ENCODE measurements around the gene SEMA5A.
A peak's percentile ranks its signal among the peaks of the same experiment; 100 is the strongest.
"Not testable (repeated sequence)": the region's sequence is repeated elsewhere in the genome, so short reads cannot be mapped to it uniquely, and the experiment has no call there.

The SEMA5A gene

DNA sequence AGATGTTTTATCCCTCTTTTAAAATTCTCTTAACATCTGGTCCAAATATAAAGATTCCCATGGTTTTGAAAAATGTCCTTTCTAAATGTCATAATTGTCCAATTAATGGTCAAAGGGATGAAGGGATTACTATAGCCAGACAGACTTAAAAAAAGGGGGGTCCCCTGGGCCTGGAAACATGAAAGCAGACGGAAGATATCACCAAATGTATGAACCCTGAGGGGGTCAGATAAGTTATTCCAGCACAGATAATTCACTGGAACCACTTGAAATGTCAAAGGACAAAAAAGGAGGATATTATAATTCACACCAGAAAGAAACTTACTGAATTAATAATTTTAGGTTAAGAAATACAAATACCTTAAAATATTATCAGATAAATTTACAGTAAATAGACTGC is 155.8 kb downstream of the SEMA5A start:
- no peak for DNase-seq

DNA sequence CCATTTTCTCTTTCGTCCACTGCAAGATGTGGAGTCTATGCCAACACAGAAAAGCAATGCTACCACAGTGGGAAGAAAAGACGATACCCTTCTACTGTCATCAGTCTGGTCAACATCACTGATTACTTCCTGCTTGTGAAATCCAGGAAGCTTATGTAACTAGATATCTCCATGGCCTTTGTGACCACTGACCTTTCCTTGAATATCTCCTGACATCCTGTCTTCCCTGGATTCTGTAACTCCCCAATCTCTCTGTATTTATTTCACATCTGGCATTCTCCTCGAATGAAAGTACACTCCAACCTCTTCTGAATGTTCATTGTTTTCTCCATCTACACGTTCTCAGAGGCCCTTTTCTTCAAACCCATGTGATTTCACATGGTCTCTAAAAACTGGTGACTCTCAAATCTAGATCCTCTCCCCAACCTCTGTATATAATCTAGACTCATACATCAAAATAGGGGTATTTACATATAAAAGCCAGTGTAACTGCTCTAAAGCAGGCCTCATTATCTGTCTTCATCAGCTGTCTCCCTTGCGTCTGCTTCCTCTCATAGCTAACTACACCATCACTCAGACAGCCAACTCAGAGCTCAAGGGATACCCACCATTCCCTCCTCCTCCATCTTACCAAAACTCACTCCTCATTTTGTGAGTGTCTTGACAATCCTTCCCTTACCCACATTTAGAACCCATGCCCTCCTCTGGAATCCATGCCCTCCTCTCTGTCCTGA is 156.8 kb downstream of the SEMA5A start:
- DNase-seq, result no peak

DNA sequence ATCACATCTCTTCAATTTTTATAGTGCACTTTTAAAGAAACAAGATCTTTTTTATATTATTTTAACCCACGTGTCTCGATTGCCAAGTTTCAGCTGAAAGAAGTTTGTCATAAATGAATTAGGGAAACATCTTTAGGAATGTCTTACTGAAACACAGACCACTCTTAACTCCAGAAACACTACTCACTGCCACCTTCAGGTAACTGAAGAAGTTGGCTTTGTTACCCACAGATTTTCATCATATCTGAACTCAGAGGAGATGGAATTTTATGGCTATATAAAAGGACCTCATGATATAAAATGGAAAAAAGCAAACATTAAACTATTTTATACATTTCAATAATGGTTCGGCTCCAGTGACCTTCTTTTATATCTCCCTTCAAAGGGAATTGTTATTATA is 158.0 kb downstream of the SEMA5A start:
- DNase-seq, result peak; percentile 13

DNA sequence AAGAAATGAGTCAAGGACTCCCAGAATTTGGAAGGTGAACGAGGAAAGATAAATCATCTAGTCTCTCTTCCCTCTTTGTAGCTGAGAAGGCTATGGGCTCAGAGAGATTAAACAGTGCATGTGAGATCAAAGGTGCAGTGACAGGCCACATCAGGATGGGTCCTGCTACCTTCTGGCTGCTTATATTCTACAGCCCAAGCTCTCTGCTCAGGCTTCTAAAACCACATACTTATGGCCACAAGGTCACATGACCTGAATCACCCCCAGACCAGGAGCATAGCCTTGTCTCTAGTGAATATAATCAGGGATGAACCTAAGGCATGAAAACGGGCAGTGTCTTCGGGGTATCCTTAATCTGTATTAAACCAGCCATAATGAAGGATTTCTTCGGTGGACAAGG is 158.9 kb downstream of the SEMA5A start:
- DNase-seq, result no peak

DNA sequence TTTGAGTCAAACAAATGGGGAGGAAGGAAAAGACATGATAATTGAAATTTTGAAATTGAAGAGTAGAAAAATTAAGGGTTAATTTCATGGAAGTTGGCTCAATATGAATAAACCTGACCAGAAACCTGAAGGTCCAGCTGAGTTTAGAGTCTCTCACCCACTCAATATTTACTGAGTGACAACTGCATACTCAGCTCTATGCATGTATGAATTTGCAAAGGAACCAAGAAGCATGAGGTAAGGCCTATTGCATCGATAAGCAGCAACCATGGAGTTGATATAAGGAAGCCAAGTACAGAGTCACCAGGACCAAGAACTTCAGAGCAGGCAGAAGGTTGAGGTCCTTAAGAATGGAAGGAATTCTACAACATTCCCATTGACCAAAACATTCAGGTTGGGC is 163.4 kb downstream of the SEMA5A start:
- DNase-seq, result no peak

DNA sequence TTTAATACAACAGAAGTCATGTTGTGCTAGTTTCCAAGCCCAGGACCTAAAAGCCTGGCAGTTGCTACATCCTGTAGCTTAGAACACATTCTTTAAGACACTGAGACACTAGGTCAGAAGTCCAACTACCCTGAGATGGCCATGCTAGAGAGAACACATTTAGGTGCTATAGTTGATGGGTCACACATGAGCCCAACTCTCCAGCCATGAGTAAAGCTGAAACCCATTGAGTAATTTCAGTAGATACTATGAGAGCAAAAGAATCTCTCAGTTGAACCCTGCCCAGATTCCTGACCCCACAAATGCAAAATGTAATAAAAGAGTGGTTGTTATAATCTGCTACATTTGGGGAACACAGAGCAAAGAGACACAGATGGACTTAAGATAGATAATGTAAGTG is 164.4 kb downstream of the SEMA5A start:
- no peak for DNase-seq

DNA sequence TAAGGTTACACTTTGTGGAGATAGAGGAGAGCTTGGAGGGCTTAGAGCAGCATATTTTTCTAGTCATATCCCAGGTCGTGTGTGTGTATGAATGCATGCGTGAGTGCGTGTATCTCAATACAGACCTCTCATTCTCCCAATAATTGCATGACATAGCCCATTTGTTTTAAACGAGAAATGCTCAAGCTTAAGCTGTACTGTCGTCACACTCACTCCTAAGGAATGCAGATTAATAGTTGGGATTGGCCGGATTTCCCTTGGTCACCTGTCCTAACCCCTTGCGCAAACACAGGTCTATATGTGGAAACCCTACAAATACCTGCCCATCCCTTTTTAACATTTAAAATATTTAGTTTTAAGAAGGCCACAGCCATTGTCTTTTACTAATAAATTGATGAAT is 165.8 kb downstream of the SEMA5A start:
- no peak for DNase-seq

DNA sequence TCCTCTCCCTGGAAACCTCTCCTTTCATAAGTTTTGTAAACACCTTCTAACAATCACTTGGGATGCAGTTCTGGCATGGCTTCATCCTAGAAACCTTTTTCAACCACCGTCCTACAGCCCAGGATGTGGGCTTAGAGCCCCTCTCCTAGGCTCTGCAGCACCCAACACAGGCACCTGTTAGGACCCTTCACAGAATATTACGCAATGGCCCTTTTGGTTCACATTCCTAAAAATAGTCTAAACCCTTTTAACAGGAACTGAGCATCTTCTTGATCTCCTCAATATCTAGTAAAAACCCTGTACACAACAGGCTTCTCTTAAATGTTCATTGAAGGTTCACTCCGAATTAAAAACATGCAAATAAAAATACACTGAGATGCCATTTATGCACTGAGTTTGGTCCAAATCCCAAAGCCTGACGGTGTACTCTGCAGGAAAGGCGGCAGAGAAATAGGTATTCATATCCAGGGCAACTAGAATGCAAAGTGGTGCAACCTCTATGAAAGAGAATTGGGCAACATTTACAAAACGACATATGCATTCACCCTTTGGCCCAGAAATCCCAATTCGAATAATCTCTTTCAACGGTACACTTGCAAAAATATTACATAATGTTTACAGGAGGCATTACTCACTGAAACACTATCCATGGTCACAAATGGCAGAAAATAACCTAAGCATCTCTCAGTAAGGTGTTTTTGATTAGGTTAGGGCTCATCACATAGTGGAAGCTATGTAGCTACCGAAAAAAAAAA is 169.3 kb downstream of the SEMA5A start:
- peak; percentile 53 for DNase-seq

DNA sequence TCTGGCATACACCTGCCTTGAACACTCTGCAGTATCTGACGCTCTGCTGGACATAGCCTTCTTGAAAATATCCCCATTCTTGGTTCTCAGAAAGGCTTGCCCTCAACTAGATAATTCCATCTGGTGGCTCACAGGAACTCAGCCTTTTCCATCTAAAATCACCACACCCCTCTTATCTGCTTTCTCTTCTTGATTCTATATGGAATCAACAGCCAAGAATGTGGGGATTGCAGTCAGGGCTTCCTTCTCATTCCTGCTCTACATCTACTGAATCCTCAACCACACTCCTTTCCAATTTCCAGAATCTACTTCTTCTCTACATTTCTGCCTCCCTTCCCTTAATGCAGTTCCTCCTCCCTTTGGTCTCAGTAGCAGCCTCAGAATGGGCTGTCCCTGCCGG is 170.1 kb downstream of the SEMA5A start:
- no peak for DNase-seq

DNA sequence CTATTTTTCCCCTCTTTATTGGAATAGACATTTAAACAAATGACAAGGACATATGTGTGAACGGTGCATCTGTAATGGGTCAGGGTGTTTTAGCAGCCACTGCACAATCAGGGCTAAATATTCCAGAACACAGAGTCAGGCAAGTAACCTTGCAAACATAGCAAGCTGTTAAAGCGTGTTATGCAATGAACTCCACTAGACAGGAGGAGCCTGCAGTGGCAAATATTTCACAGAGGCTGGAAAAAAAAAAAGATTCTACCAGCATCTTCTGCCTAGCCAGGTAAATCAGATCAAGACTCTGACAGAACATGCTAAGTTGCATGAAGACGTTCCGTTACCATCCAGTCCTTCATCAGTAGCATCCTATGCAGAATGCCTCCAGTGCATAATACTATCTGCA is 171.8 kb downstream of the SEMA5A start:
- no peak for DNase-seq

DNA sequence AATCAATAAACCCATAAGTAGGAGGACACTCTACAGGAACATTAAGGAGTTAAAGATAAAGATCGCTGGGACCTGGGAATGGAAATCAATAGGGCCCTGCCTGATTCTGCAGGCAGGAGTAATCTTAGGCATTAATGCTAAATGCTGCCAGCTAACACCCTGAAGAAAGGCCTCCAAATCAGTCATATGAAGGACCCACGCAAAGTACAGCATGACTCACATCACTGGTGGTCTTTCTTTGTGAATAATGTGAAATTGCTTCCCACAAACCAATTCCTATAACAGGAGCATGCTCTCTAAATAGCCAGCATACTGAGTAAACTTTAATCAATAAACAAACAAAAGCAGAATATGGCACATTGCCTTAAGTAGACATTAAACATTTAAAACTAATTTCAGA is 172.3 kb downstream of the SEMA5A start:
- peak; percentile 50 for DNase-seq

DNA sequence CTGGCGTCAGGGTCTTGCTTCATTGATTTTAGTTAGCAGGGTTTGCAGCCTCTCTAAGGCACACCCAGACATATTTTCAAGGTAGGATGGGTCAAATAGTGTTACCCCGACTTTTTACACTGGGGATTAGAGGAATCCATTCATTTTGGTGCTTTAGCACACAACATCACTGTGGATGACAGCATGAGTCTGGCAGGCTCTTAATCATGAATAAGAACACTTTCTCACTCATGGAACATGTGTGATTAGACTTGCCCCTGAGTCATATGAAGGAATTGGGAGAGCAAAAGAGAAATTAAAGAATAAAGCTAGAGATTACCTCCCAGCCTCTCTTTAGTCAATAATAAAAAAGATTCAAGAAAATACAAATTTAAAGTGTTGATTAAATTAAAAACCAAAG is 175.6 kb downstream of the SEMA5A start:
- DNase-seq, result peak; percentile 48

DNA sequence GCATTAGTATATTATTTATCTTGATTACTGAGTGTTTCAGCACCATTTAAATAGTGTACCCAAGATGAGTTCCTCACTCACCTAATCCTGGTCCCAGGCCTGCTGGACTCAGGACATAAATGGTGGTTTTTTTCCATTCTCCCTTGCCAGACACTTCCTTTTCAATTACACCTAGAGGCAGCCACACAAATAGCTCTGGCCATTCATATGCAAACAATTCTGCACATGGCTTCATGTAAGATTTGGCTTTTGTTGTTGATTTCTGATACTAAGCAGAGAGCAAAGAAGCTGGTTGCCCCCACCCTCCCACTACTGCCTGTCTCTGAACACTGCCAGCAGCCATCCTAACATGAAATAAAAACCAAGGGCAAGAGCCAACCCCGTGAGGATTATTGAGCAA is 180.4 kb downstream of the SEMA5A start:
- no peak for DNase-seq

DNA sequence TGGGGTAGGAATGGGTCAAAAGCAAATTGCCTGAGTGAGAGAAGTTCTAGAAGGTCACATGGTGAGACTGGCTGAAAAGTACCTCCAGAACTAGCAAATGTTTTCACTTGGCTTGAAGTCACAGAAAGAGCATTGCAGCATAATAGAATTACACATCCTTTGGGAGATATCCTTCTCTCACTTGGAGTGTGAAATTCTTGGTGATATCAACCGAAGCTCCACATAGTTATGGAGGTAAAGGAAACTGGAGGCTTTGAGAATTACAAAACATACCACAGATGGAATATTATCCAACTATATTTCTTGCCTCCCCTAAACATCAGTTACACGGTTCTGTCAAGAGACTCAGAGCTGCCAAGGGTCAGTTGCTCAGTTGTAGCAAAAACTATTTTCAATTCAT is 182.4 kb downstream of the SEMA5A start:
- peak; percentile 52 for DNase-seq

DNA sequence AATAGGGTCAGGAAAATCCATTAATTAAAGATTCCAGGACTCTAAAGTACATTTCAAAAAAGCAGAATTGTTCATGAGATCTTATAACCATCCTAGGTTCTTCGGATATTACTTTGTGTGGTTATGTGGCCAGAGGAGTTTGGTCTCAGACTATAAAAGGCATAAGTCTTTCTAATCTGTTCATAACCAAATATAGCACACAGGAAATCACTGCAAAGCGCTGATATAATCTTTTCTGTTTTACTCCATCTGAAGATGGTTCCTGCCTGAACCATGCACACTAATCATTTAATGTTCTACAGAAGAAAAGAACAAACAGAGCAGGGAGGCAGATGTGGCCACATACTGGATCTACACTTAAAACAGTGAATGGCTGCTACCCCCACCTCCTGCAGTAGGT is 182.8 kb downstream of the SEMA5A start:
- peak; percentile 32 for DNase-seq

DNA sequence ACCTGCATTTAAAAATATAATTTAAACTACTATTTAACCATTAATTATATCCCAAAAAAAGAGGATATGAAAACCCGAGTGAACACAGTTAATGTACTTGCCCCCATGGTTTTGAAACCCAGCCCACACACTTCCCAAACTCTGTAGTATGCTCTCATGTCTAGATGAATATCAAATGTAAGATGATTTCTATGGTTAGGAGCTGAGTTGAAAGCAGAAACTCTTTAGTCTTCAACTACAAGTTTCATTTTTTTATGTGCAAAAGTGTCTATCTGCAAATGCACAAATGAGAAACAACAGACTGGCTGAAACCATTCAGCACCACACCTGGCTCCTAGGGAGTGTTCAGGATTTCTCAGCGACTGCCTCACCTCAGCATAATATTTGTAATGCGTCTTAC is 183.3 kb downstream of the SEMA5A start:
- no peak for DNase-seq

DNA sequence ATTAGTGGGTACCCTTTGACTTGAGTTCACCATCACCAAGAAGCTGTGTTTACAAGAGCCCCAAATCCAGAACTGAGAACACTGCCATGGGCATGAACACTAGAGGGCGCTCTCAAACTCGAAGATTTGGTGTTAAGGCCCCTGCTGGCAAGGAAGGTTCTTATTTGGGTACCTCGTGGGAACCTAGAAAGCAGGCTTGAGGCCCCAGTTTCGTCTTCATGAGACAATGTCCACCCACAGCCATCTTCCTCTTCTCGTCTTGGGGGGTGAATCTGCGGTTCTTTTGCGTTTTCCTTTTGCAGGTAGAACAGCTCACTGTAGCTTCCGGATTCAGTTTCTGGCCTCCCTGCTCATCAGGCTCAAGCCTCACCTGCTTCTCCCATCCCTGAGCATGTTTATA is 184.0 kb downstream of the SEMA5A start:
- peak; percentile 30 for DNase-seq

DNA sequence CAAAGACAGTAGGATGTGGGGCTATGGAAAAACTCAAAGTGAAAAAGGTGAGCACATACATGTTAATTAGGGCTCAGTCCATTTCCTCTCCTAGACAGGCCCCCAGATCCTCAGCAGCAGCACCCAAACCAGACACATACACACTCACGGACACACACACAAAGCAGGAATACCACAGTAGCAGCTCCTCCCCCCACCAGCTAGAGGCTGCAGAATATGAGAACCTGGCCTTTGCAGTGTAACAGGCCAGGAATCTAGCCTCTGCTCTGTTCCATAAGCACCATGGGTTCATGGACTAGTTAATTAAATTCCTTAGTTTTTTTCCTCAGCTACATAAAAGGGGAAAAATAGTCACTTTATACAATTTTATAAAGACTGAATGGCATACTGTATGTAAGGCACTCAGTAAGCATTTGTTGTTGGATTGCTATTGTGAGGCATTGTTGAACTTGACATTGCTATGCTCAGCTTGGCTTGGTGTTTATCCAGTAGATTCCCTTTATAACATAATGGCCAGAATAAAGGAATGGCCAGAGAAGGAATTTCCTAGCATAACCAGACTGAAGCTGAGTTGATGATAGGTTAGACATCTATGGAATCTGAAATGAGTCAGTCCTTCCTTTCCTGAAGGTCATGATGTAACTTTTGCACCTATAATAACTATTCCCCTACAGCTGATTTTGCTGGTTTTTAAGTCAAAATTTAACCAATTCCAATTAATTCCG is 186.8 kb downstream of the SEMA5A start:
- peak; percentile 83 for DNase-seq

DNA sequence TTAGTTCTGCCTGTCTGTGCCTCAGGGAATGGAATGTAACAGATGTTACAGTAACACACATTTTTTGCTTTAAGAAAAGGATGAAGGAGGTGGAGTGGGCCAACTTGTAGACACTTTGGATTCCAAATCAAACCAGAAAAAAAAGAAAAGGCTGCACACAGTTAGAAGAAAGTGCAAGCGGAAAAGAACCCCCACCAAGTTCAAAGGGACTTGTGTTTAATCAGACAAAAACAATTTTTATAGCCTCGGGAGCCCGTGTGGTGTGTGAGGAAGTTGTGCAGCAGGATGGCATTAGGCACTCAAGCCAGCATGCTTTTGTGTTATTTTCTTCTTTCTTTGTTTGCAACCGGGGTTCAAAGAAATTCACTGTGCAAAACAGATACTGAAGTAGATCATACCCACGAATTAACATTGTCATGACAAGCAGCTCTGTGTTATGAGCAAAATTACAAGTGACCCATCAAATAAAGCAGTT is 189.5 kb downstream of the SEMA5A start:
- peak; percentile 53 for DNase-seq

DNA sequence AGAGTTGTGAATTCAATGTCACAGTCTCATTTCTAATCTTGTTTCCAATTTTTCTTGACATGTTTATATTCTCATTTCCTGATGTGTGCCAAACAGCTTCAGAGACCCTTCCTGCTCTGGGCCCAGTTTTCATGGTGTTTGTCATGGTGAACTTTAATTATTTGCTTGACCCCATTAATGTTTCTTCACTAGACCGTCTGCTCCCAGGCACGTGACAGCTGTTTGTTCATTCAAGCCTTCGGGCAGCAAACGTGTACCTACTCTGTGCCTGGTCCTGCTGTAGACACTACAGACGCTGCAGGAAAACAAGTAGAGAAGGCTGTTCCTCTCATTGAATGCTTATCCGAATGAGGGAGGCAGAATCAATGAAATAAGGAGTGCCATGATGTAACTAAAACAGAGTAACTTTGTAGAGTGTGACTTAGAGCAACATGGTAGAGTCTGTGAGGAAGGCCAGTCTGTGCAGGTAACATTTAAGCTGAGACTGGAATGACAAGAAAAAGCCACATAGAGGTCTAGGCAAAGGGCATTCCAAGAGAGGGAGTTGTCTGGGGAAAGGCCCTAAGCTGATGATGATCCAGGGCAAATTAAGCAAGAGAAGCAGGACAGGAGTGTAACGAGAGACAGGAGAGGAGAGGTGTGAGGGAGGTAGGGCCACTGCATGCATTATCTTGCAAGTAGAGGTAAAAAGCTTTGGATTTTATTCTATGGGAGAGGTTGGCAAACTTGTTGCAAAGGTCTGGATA is 191.4 kb downstream of the SEMA5A start:
- no peak for DNase-seq

DNA sequence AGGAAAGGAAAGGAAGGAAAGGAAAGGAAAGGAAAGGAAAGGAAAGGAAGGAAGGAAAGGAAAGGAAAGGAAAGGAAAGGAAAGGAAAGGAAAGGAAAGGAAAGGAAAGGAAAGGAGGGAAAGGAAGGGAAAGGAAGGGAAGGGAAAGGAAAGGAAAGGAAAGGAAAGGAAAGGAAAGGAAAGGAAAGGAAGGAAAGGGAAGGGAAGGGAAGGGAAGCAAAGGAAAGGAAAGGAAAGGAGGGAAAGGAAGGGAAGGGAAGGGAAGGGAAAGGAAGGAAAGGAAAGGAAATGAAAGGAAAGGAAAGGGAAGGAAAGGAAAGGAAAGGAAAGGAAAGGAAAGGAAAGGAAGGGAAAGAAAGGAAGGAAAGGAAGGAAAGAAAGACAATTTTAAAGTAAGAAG is 192.8 kb downstream of the SEMA5A start:
- not testable (repeated sequence) for DNase-seq

DNA sequence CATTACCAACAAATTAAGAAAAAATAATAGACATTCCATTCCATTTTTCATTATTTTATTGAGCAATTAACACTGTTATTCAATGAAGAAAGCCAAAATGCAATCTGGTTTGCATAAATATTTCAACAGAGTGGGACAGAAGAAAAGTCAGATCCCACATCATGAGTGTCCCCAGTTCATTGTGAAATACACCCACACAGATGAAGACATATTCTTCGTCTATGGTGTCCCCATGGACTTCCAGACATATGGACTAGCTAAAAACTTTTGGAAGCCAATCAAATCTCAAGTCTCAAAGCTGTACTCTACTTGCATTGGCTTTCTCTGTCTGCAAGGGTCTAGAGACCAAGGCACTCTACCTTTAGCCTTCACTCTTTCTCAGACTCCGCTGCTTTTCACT is 194.3 kb downstream of the SEMA5A start:
- DNase-seq, result peak; percentile 60

DNA sequence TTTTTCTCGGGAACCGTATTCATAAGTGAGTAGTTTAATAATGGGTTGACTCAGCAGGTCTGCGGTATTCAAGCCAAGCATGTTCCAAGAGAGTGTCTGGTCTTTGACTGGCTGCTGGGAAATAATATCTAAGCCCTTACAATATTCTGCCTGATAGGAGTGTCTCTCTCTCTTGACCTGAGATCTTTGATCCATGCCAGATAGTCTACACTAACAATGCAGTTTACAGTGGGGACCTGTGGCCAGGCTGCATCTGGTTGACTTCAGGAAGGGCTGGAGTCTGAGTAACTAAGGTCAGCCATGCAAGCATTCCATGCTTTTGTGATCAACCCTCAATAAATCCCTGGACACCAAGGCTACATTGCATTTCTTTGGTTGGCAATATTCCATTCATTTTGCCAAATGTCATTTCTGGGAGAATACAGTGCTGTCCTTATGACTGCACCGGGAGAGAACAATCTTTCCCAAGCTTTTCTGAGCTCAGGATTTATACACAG is 195.5 kb downstream of the SEMA5A start:
- DNase-seq, result peak; percentile 34
